ENCODE measurements around the gene ACBD4. TPM values are rescaled to one million over a fixed set of nuclear protein-coding genes. Genes with fewer than 3 reads are reported as not detected.

The ACBD4 gene
- total and polyA plus RNA-seq, 10 of the 15 experiments (the other 5 are each of a cell fraction or from before 2014, with no cell fraction given): 0.20 to 13.8 (median 6.9) TPM

DNA sequence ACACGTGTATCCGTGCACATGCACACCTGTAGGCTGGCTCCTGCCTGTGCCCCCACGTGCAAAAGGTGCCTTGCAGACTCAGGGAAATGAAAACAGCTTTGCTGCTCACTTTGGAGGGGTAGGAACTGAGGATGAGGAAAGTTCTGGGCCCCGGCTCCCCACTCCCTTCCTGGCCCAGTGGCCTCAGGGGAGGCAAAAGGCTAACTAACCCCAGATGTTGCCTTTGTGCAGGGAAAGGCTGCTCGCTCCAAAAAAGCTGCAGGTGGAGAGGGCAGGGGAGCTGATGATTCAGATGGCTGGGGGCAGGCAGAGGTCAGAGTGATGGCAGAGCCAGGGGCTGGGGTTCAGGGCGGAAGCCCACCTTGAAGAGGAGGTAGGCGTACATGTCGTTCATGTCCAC lies 15.5 kb upstream of the ACBD4 start (continued):
- no peak for TF ChIP-seq POU2F2 (IDR thresholded peaks at IDR 0.05; ENCODE audit: borderline replicate concordance, low read depth, low read length)

DNA sequence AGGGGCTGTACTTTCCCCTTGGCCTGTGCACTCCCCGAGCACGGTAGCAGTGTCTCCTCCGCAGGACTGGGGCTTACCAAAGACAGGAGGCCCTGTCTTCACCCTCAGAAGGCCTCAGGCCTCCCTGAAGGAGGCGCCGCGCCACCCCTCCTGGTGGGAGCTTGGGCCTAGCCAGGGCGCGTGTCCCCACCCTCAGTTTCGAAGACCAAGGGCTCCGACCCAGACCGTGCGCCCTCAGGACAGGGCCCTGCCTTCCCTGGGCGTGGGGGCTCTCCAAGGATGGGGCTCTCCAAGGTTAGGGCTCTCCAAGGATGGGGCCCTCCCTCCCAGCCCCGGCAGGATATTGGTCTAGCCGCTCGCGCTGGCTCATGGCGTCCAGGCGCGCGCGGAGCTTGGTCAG lies 14.9 kb upstream of the ACBD4 start:
- ChIA-PET CTCF (interaction anchor here (1.0 to 3.0 kb wide), 4 partner anchors 15 to 200 kb away, joined by 3 to 11 read pairs (median 3); partner anchors contain the start of gene ACBD4), POLR2A (no interaction called here)
- TF ChIP-seq, protein P1, sequence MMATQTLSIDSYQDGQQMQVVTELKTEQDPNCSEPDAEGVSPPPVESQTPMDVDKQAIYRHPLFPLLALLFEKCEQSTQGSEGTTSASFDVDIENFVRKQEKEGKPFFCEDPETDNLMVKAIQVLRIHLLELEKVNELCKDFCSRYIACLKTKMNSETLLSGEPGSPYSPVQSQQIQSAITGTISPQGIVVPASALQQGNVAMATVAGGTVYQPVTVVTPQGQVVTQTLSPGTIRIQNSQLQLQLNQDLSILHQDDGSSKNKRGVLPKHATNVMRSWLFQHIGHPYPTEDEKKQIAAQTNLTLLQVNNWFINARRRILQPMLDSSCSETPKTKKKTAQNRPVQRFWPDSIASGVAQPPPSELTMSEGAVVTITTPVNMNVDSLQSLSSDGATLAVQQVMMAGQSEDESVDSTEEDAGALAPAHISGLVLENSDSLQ (IDR thresholded peaks at IDR 0.05): no peak
- TF ChIP-seq STAT3 (IDR thresholded peaks at IDR 0.05; ENCODE audit: low read depth, low read length) (no peak), PAX8 (IDR thresholded peaks at IDR 0.05) (no peak), NFYB (IDR thresholded peaks at IDR 0.05; ENCODE audit: insufficient read depth, low read depth, low read length) (no peak), SREBF1 (IDR thresholded peaks at IDR 0.05; ENCODE audit: low read length) (no peak), SREBF2 (IDR thresholded peaks at IDR 0.05; ENCODE audit: low read length) (no peak), BHLHE40 (IDR thresholded peaks at IDR 0.05; ENCODE audit: borderline replicate concordance in 1 of 2, low read depth in 2 of 2, low read length in 1 of 2) (no peak), EZH2 (IDR thresholded peaks at IDR 0.05; ENCODE audit: borderline replicate concordance, control insufficient read depth, low read depth, low read length) (no peak), TCF3 (IDR thresholded peaks at IDR 0.05; ENCODE audit: borderline replicate concordance, insufficient read depth, low read depth, low read length) (no peak), RUNX3 (IDR thresholded peaks at IDR 0.05; ENCODE audit: low read length) (no peak), ASH2L (IDR thresholded peaks at IDR 0.05; ENCODE audit: borderline replicate concordance, low read depth) (no peak), SPI1 (IDR thresholded peaks at IDR 0.05; ENCODE audit: borderline replicate concordance, insufficient read depth, low read depth, low read length) (no peak), WRNIP1 (IDR thresholded peaks at IDR 0.05; ENCODE audit: borderline replicate concordance, low read depth, low read length) (no peak)
- TF ChIP-seq, protein P2, sequence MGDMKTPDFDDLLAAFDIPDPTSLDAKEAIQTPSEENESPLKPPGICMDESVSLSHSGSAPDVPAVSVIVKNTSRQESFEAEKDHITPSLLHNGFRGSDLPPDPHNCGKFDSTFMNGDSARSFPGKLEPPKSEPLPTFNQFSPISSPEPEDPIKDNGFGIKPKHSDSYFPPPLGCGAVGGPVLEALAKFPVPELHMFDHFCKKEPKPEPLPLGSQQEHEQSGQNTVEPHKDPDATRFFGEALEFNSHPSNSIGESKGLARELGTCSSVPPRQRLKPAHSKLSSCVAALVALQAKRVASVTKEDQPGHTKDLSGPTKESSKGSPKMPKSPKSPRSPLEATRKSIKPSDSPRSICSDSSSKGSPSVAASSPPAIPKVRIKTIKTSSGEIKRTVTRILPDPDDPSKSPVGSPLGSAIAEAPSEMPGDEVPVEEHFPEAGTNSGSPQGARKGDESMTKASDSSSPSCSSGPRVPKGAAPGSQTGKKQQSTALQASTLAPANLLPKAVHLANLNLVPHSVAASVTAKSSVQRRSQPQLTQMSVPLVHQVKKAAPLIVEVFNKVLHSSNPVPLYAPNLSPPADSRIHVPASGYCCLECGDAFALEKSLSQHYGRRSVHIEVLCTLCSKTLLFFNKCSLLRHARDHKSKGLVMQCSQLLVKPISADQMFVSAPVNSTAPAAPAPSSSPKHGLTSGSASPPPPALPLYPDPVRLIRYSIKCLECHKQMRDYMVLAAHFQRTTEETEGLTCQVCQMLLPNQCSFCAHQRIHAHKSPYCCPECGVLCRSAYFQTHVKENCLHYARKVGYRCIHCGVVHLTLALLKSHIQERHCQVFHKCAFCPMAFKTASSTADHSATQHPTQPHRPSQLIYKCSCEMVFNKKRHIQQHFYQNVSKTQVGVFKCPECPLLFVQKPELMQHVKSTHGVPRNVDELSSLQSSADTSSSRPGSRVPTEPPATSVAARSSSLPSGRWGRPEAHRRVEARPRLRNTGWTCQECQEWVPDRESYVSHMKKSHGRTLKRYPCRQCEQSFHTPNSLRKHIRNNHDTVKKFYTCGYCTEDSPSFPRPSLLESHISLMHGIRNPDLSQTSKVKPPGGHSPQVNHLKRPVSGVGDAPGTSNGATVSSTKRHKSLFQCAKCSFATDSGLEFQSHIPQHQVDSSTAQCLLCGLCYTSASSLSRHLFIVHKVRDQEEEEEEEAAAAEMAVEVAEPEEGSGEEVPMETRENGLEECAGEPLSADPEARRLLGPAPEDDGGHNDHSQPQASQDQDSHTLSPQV (IDR thresholded peaks at IDR 0.05): no peak
- TF ChIP-seq, protein P3, sequence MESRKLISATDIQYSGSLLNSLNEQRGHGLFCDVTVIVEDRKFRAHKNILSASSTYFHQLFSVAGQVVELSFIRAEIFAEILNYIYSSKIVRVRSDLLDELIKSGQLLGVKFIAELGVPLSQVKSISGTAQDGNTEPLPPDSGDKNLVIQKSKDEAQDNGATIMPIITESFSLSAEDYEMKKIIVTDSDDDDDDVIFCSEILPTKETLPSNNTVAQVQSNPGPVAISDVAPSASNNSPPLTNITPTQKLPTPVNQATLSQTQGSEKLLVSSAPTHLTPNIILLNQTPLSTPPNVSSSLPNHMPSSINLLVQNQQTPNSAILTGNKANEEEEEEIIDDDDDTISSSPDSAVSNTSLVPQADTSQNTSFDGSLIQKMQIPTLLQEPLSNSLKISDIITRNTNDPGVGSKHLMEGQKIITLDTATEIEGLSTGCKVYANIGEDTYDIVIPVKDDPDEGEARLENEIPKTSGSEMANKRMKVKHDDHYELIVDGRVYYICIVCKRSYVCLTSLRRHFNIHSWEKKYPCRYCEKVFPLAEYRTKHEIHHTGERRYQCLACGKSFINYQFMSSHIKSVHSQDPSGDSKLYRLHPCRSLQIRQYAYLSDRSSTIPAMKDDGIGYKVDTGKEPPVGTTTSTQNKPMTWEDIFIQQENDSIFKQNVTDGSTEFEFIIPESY (IDR thresholded peaks at IDR 0.05): no peak

More for the DNA sequence above, 14.9 kb upstream of the ACBD4 start:
- Histone ChIP-seq H3K27me3 (replicated peaks in 1 of 2; ENCODE audit: control insufficient read depth in 2 of 2, insufficient read depth in 2 of 2, low read length in 1 of 2) (no peaks in the 10 kb centered on the region), H3K27ac (ENCODE audit: control insufficient read depth, insufficient read depth) (no peak overlapping the region), H4K20me1 (ENCODE audit: control insufficient read depth, insufficient read depth) (no peaks in the 10 kb centered on the region), H3K4me1 (ENCODE audit: control insufficient read depth, insufficient read depth, low read length) (no peaks in the 10 kb centered on the region), H3K9me3 (replicated peaks; ENCODE audit: control insufficient read depth, insufficient read depth, low read length) (no peaks in the 10 kb centered on the region), H3K4me3 (no peak overlapping the region), H3K79me2 (ENCODE audit: control insufficient read depth, insufficient read depth, low read length) (no peaks in the 10 kb centered on the region), H3K9ac (ENCODE audit: control insufficient read depth, insufficient read depth, low read length) (no peak overlapping the region), H3K4me2 (ENCODE audit: control insufficient read depth, insufficient read depth) (no peak overlapping the region), H3K36me3 (ENCODE audit: control insufficient read depth in 2 of 2, insufficient read depth in 2 of 2, low read length in 1 of 2) (no peaks in the 10 kb centered on the region), H2AFZ (ENCODE audit: control insufficient read depth, low read depth, low read length) (no peak overlapping the region)
- DNase-seq (ENCODE audit: low read depth, low spot score) (no peak), ATAC-seq (no peak), FAIRE-seq (no peak)
- in situ Hi-C loops (cut with MboI): loop anchor here (10.0 kb wide), 1 partner anchor 346 kb away; no protein-coding TSS in a partner anchor
- WGBS (ENCODE audit: insufficient coverage, insufficient replicate concordance, low lambda C conversion rate, missing lambda C conversion rate): 77% methylated on average over 14 of the region's 22 CpGs
- no TSS peak for BruUV-seq (replicated peaks)
- SMC1A ChIA-PET (ENCODE audit: uncharacterized antibody, unreplicated experiment): no interaction called here
- RAD21 ChIA-PET (ENCODE audit: unreplicated experiment): no interaction called here
- intact Hi-C loops (cut with micrococcal nuclease; ENCODE audit: unreplicated experiment): no loop called here

Data from GM12878 (cell line).